Natural killer cell (primary cell): ENCODE data around the gene NT5C1B. TPM values are rescaled to one million over a fixed set of nuclear protein-coding genes. Genes with fewer than 3 reads are reported as not detected.

Experiments
- ATAC-seq, 3 donors: fragments of 150-1000 bp in 2 of 3; fragments of 200-7000 bp in 1 of 3; cut with Tn5 transposase; 1 replicate in 1 of 3; 2 replicates in 2 of 3; pipeline ENCODE4 v1.10.0; 2021; ENCODE audit warnings: mild to moderate bottlenecking in 2 of 3, moderate library complexity in 2 of 3
- DNase-seq, 2 donors: peaks; one replicate each; pipeline versions ENCODE4 v3.0.0 to v3.0.0-alpha.2; 2013 to 2021; ENCODE audit warnings: mixed read lengths in 1 of 2
- H3K27ac ChIP-seq: one replicate; pipeline ENCODE4 v1.5.1; 2013; ENCODE audit warnings: mild to moderate bottlenecking, low read length
- H3K27me3 ChIP-seq: one replicate; pipeline ENCODE4 v1.6.1; 2013; ENCODE audit warnings: low read length; ENCODE audit not compliant: control insufficient read depth, insufficient read depth
- H3K36me3 ChIP-seq: one replicate; pipeline ENCODE4 v1.6.1; 2013; ENCODE audit warnings: low read length; ENCODE audit not compliant: control insufficient read depth, insufficient read depth
- H3K4me1 ChIP-seq: one replicate; pipeline ENCODE4 v1.6.1; 2013; ENCODE audit warnings: low read length; ENCODE audit not compliant: control insufficient read depth, insufficient read depth
- H3K4me3 ChIP-seq: one replicate; pipeline ENCODE4 v1.5.1; 2013; ENCODE audit warnings: low read length
- H3K9me3 ChIP-seq: one replicate; pipeline ENCODE4 v1.6.1; 2013; ENCODE audit warnings: low read length; ENCODE audit not compliant: control insufficient read depth, insufficient read depth
- H3K27ac Mint-ChIP-seq, 2 donors: one replicate each; pipeline ENCODE4 v1.8.0; 2022; ENCODE audit warnings: mild to moderate bottlenecking in 2 of 2, mixed read lengths in 2 of 2, moderate library complexity in 1 of 2
- H3K27me3 Mint-ChIP-seq, 2 donors: one replicate each; pipeline ENCODE4 v1.8.0; 2022; ENCODE audit warnings: low read depth in 2 of 2, mixed read lengths in 2 of 2
- H3K36me3 Mint-ChIP-seq: one replicate; pipeline ENCODE4 v1.8.0; 2022; ENCODE audit warnings: mixed read lengths
- H3K4me1 Mint-ChIP-seq, 2 donors: one replicate each; pipeline ENCODE4 v1.8.0; 2022; ENCODE audit warnings: mixed read lengths in 2 of 2
- H3K4me3 Mint-ChIP-seq: one replicate; pipeline ENCODE4 v1.8.0; 2022; ENCODE audit warnings: mild to moderate bottlenecking, moderate library complexity, mixed read lengths
- H3K9me3 Mint-ChIP-seq, 2 donors: one replicate each; pipeline ENCODE4 v1.8.0; 2022; ENCODE audit warnings: mixed read lengths in 2 of 2
- CTCF ChIP-seq: fragments of 200-600 bp; IDR thresholded peaks from one replicate; pipeline ENCODE4 v1.8.0; 2022; ENCODE audit warnings: antibody characterized with exemption
- WGBS: methylation state at CpG from one replicate; pipeline ENCODE4 v1.1.7; 2013; ENCODE audit warnings: missing lambda C conversion rate; ENCODE audit not compliant: insufficient coverage; 5-methylcytosine and 5-hydroxymethylcytosine counted together
- intact Hi-C: fragments of 100-400 bp; cut with micrococcal nuclease; formaldehyde crosslinking; loops from one replicate; pipeline ENCODE4 v1.14.2; 2022
- total RNA-seq, 4 donors: library from RNA; stranded (reverse); fragments of 120-200 nt in 1 of 4; gene quantifications; one replicate each; pipeline versions ENCODE4 v1.2.3 to v1.2.4, GENCODE V29; 2013 to 2022

Gene NT5C1B
- total RNA-seq, 3 donors from 2014 or later (not counting 1 experiment from before 2014, with no cell fraction given): not detected

GRCh38 chr2:18560031-18560796 lies 29.2 kb downstream of the NT5C1B start, which contains the start of gene RDH14:
RDH14 (minus strand) TSS chr2:18560653; CDS start chr2:18560572, 81 bp downstream.
- Mint-ChIP-seq H3K4me3 (peak within 1 kb of the TSS; percentile 91), H3K9me3 (no peaks in the 10 kb centered on the region), H3K27ac (peak within 1 kb of the TSS; percentile 91 to 93), H3K36me3 (peaks cover 10% of the 10 kb centered on the region), H3K27me3 (no peaks in the 10 kb centered on the region), H3K4me1 (peaks cover 30 to 34% of the 10 kb centered on the region in 2 donors)
- DNase-seq (peak; percentile 84 to 94), ATAC-seq (peak; percentile 88 to 96 (median 89))
- intact Hi-C loops: loop anchor here (1.0 to 2.0 kb wide), 3 partner anchors 788 to 1341 kb away; partner anchors contain the start of gene TTC32
- Histone ChIP-seq H3K27me3 (no peaks in the 10 kb centered on the region), H3K27ac (peak within 1 kb of the TSS; percentile 79), H3K36me3 (peaks cover 4% of the 10 kb centered on the region), H3K4me1 (peaks cover 12% of the 10 kb centered on the region), H3K9me3 (no peaks in the 10 kb centered on the region), H3K4me3 (peak within 1 kb of the TSS; percentile 50)
- under 1% methylated on average over 81 of the region's 81 CpGs for WGBS
- TF ChIP-seq CTCF: no peak

- H3K9me3 ChIP-seq: no peaks in the 10 kb centered on the region
- Mint-ChIP-seq H3K27me3 (no peaks in the 10 kb centered on the region), H3K27ac (peak overlapping the region; percentile 91 to 93), H3K4me1 (peaks cover 30 to 38% of the 10 kb centered on the region in 2 donors), H3K36me3 (peaks cover 8% of the 10 kb centered on the region), H3K4me3 (peak overlapping the region; percentile 91), H3K9me3 (no peaks in the 10 kb centered on the region)
- H3K36me3 ChIP-seq: peaks cover 9% of the 10 kb centered on the region
- 5% methylated on average over 11 of the region's 11 CpGs for WGBS
- no peaks in the 10 kb centered on the region for H3K27me3 ChIP-seq
- peak overlapping the region; percentile 50 for H3K4me3 ChIP-seq
- DNase-seq (no peak), ATAC-seq (peak in 1 of 3 donors; percentile 0)
- no peak for TF ChIP-seq CTCF
- intact Hi-C loops: loop anchor here (1.0 to 2.0 kb wide), 3 partner anchors 789 to 1342 kb away; partner anchors contain the start of gene TTC32
- peak overlapping the region; percentile 79 for H3K27ac ChIP-seq
- peaks cover 12% of the 10 kb centered on the region for H3K4me1 ChIP-seq
Observed at GRCh38 chr2:18559531-18560030, 29.8 kb downstream of the NT5C1B start.

- Histone ChIP-seq H3K27ac (no peak overlapping the region), H3K9me3 (no peaks in the 10 kb centered on the region), H3K4me3 (no peak overlapping the region), H3K27me3 (no peaks in the 10 kb centered on the region), H3K36me3 (peaks cover 17% of the 10 kb centered on the region), H3K4me1 (peaks cover 12% of the 10 kb centered on the region)
- Mint-ChIP-seq H3K27me3 (no peaks in the 10 kb centered on the region), H3K4me1 (peaks cover 30 to 38% of the 10 kb centered on the region in 2 donors), H3K9me3 (no peaks in the 10 kb centered on the region), H3K27ac (peak overlapping the region; percentile 91 to 93), H3K36me3 (peaks cover 8% of the 10 kb centered on the region), H3K4me3 (no peak overlapping the region)
- no peak for TF ChIP-seq CTCF
- intact Hi-C loops: no loop called here
- WGBS: 91% methylated on average over 1 of the region's 1 CpG
- ATAC-seq (no peak), DNase-seq (no peak)
Observed at GRCh38 chr2:18558458-18558857, 30.9 kb downstream of the NT5C1B start.
